Measurements from ENCODE around the gene GDF2.

GDF2 gene

GRCh38 chr10:47326927-47327330 is 4.7 kb downstream of the GDF2 start:
- no peak for TF ChIP-seq CTCF (IDR thresholded peaks at IDR 0.05)
- no peak overlapping the region for H3K27ac ChIP-seq
- H3K27me3 ChIP-seq (ENCODE audit: control insufficient read depth, insufficient read depth, low read length): no peaks in the 10 kb centered on the region
- H3K79me2 ChIP-seq: no peaks in the 10 kb centered on the region
- no peaks in the 10 kb centered on the region for H3K36me3 ChIP-seq (ENCODE audit: control insufficient read depth, insufficient read depth, low read length)
- H3K9me3 ChIP-seq (ENCODE audit: control insufficient read depth, low read length): no peaks in the 10 kb centered on the region
- H3K4me3 ChIP-seq (ENCODE audit: low read depth, low read length): no peak overlapping the region
- H3K9ac ChIP-seq: no peak overlapping the region
- H2AFZ ChIP-seq: no peak overlapping the region
- H3K4me2 ChIP-seq (ENCODE audit: low read length): no peak overlapping the region
- H3K4me1 ChIP-seq: no peaks in the 10 kb centered on the region

- no peaks in the 10 kb centered on the region for H3K79me2 ChIP-seq
- no peaks in the 10 kb centered on the region for H3K4me1 ChIP-seq
- no peak for TF ChIP-seq CTCF (IDR thresholded peaks at IDR 0.05)
- no peaks in the 10 kb centered on the region for H3K27me3 ChIP-seq (ENCODE audit: control insufficient read depth, insufficient read depth, low read length)
- H2AFZ ChIP-seq: no peak overlapping the region
- H3K27ac ChIP-seq: no peak overlapping the region
- no peak overlapping the region for H3K4me2 ChIP-seq (ENCODE audit: low read length)
- H3K36me3 ChIP-seq (ENCODE audit: control insufficient read depth, insufficient read depth, low read length): no peaks in the 10 kb centered on the region
- H3K9ac ChIP-seq: no peak overlapping the region
- no peak overlapping the region for H3K4me3 ChIP-seq (ENCODE audit: low read depth, low read length)
- H3K9me3 ChIP-seq (ENCODE audit: control insufficient read depth, low read length): no peaks in the 10 kb centered on the region
Measured at GRCh38 chr10:47329855-47330254, 7.6 kb downstream of the GDF2 start.

- H2AFZ ChIP-seq: no peak overlapping the region
- no peaks in the 10 kb centered on the region for H3K9me3 ChIP-seq (ENCODE audit: control insufficient read depth, low read length)
- H3K79me2 ChIP-seq: no peaks in the 10 kb centered on the region
- H3K4me2 ChIP-seq (ENCODE audit: low read length): no peak overlapping the region
- no peaks in the 10 kb centered on the region for H3K4me1 ChIP-seq
- no peak overlapping the region for H3K4me3 ChIP-seq (ENCODE audit: low read depth, low read length)
- no peaks in the 10 kb centered on the region for H3K27me3 ChIP-seq (ENCODE audit: control insufficient read depth, insufficient read depth, low read length)
- H3K27ac ChIP-seq: no peak overlapping the region
- TF ChIP-seq CTCF (IDR thresholded peaks at IDR 0.05): no peak
- H3K36me3 ChIP-seq (ENCODE audit: control insufficient read depth, insufficient read depth, low read length): no peaks in the 10 kb centered on the region
- H3K9ac ChIP-seq: no peak overlapping the region
Measured at GRCh38 chr10:47330366-47330765, 8.1 kb downstream of the GDF2 start.

GRCh38 chr10:47330804-47331203 is 8.6 kb downstream of the GDF2 start:
- Histone ChIP-seq H2AFZ (no peak overlapping the region), H3K4me2 (ENCODE audit: low read length) (no peak overlapping the region), H3K79me2 (no peaks in the 10 kb centered on the region), H3K36me3 (ENCODE audit: control insufficient read depth, insufficient read depth, low read length) (no peaks in the 10 kb centered on the region), H3K9ac (no peak overlapping the region), H3K4me3 (ENCODE audit: low read depth, low read length) (no peak overlapping the region), H3K9me3 (ENCODE audit: control insufficient read depth, low read length) (no peaks in the 10 kb centered on the region), H3K27me3 (ENCODE audit: control insufficient read depth, insufficient read depth, low read length) (no peaks in the 10 kb centered on the region), H3K4me1 (no peaks in the 10 kb centered on the region), H3K27ac (no peak overlapping the region)
- TF ChIP-seq CTCF (IDR thresholded peaks at IDR 0.05): no peak

- H3K9ac ChIP-seq: no peak overlapping the region
- no peaks in the 10 kb centered on the region for H3K27me3 ChIP-seq (ENCODE audit: control insufficient read depth, insufficient read depth, low read length)
- no peak overlapping the region for H3K27ac ChIP-seq
- no peak for TF ChIP-seq CTCF (IDR thresholded peaks at IDR 0.05)
- no peak overlapping the region for H3K4me2 ChIP-seq (ENCODE audit: low read length)
- H3K4me1 ChIP-seq: no peaks in the 10 kb centered on the region
- no peaks in the 10 kb centered on the region for H3K36me3 ChIP-seq (ENCODE audit: control insufficient read depth, insufficient read depth, low read length)
- no peaks in the 10 kb centered on the region for H3K79me2 ChIP-seq
- no peak overlapping the region for H3K4me3 ChIP-seq (ENCODE audit: low read depth, low read length)
- no peaks in the 10 kb centered on the region for H3K9me3 ChIP-seq (ENCODE audit: control insufficient read depth, low read length)
- no peak overlapping the region for H2AFZ ChIP-seq
Measured at GRCh38 chr10:47331491-47331890, 9.2 kb downstream of the GDF2 start.
